GM06990 (cell line): ENCODE measurements around the gene NDEL1.
"Not testable (repeated sequence)": the region's sequence is repeated elsewhere in the genome, so short reads cannot be mapped to it uniquely, and the experiment has no call there.

Experiments used
- DNase-seq: peaks from one replicate; pipeline ENCODE4 v3.0.0-alpha.2; 2011; ENCODE audit not compliant: insufficient read length; ENCODE audit errors: extremely low read depth
- H3K27me3 ChIP-seq: replicated peaks from 2 replicates; pipeline ENCODE4 v1.6.0; 2011; ENCODE audit warnings: low read length; ENCODE audit not compliant: control insufficient read depth, insufficient read depth
- H3K36me3 ChIP-seq: 2 replicates; pipeline ENCODE4 v1.5.1; 2011; ENCODE audit warnings: low read length; ENCODE audit not compliant: control insufficient read depth, insufficient read depth
- H3K4me3 ChIP-seq: replicated peaks from 2 replicates; pipeline ENCODE4 v1.5.1; 2011; ENCODE audit warnings: low read depth, mild to moderate bottlenecking, control low read depth, low read length
- CTCF ChIP-seq: IDR thresholded peaks from 2 replicates; pipeline ENCODE4 v1.5.1; 2011; ENCODE audit warnings: low read length, control low read depth, mild to moderate bottlenecking, inconsistent platforms; ENCODE audit not compliant: insufficient read depth, poor library complexity, severe bottlenecking

Gene NDEL1

GRCh38 chr17:8392674-8393469 is 42.8 kb upstream of the NDEL1 start:
- TF ChIP-seq CTCF = no peak
- Histone ChIP-seq H3K36me3 (no peaks in the 10 kb centered on the region), H3K27me3 (no peaks in the 10 kb centered on the region), H3K4me3 (no peak overlapping the region)
- DNase-seq = no peak

GRCh38 chr17:8393470-8394231 is 42.0 kb upstream of the NDEL1 start:
- Histone ChIP-seq H3K27me3 (no peaks in the 10 kb centered on the region), H3K4me3 (no peak overlapping the region), H3K36me3 (no peaks in the 10 kb centered on the region)
- DNase-seq = no peak
- no peak for TF ChIP-seq CTCF

GRCh38 chr17:8394497-8394896 is 41.2 kb upstream of the NDEL1 start:
- DNase-seq, H3K4me3 ChIP-seq, H3K27me3 ChIP-seq, H3K36me3 ChIP-seq: not testable (repeated sequence)

- Histone ChIP-seq H3K4me3 (no peak within 1 kb of the TSS), H3K36me3 (no peaks in the 10 kb centered on the region), H3K27me3 (no peaks in the 10 kb centered on the region)
- no peak for DNase-seq
- TF ChIP-seq CTCF = no peak
Measured at GRCh38 chr17:8397636-8398035, 38.0 kb upstream of the NDEL1 start, which contains the start of gene RNF222. TSS of gene RNF222 (minus strand) at chr17:8397827. CDS start at chr17:8393461, 4,366 bp downstream.

- Histone ChIP-seq H3K36me3 (no peaks in the 10 kb centered on the region), H3K27me3 (no peaks in the 10 kb centered on the region), H3K4me3 (no peak overlapping the region)
- DNase-seq = no peak
- no peak for TF ChIP-seq CTCF
Measured at GRCh38 chr17:8398980-8399379, 36.7 kb upstream of the NDEL1 start.

- H3K4me3 ChIP-seq = no peak overlapping the region
- no peaks in the 10 kb centered on the region for H3K36me3 ChIP-seq
- no peaks in the 10 kb centered on the region for H3K27me3 ChIP-seq
- no peak for DNase-seq
- TF ChIP-seq CTCF = no peak
Measured at GRCh38 chr17:8401107-8401506, 34.6 kb upstream of the NDEL1 start.
